ENCODE measurements around the gene ACTR2. TPM values are rescaled to one million over a fixed set of nuclear protein-coding genes. Genes with fewer than 3 reads are reported as not detected.
A peak's percentile ranks its signal among the peaks of the same experiment; 100 is the strongest.

ACTR2 gene
- total and polyA plus RNA-seq, 9 of the 15 experiments (the other 6 are each of a cell fraction or from before 2014, with no cell fraction given), result 47.3 to 239 (median 108) TPM

- no peak for TF ChIP-seq POU5F1 (IDR thresholded peaks at IDR 0.05; ENCODE audit: borderline replicate concordance, low read depth, low read length, partially characterized antibody)
- TF ChIP-seq NR3C1 (CRISPR knock-in tag; IDR thresholded peaks at IDR 0.05), result no peak
These were observed 69.9 kb downstream of the ACTR2 start (continued) for GRCh38 chr2:65297544-65297943.

- H3K9me1 ChIP-seq (ENCODE audit: control insufficient read depth, insufficient read depth, low read length), result no peaks in the 10 kb centered on the region
- no TSS peak for BruUV-seq (replicated peaks)
- no peaks in the 10 kb centered on the region for H3K27me3 ChIP-seq (ENCODE audit: control insufficient read depth in 2 of 2, insufficient read depth in 2 of 2, low read length in 2 of 2)
- CTCF ChIA-PET (ENCODE audit: low intra/inter-chr PET ratio), result no interaction called here
- no peaks in the 10 kb centered on the region for H3K9me3 ChIP-seq (replicated peaks; ENCODE audit: control insufficient read depth, insufficient read depth, low read depth, low read length)
- in situ Hi-C loops (cut with MboI), result no loop called here
- H3K4me3 ChIP-seq, result no peak overlapping the region
- no peaks in the 10 kb centered on the region for H3K36me3 ChIP-seq (ENCODE audit: control insufficient read depth, insufficient read depth, low read length)
- TF ChIP-seq ZNF583 (CRISPR knock-in tag; IDR thresholded peaks at IDR 0.05), result no peak
- peak; percentile 80 for TF ChIP-seq SPI1 (IDR thresholded peaks at IDR 0.05; ENCODE audit: borderline replicate concordance, low read depth, low read length)
- no peak for TF ChIP-seq TFAM (CRISPR knock-in tag; conservative IDR thresholded peaks at IDR 0.05)
- no peak for TF ChIP-seq ZBTB2 (IDR thresholded peaks at IDR 0.05)
- no peak overlapping the region for H3K4me2 ChIP-seq (ENCODE audit: insufficient read depth, low read length)
- peaks cover 33 to 34% of the 10 kb centered on the region in 2 experiments for H3K4me1 ChIP-seq (replicated peaks in 1 of 2; ENCODE audit: control insufficient read depth in 2 of 2, insufficient read depth in 2 of 2, low read length in 2 of 2)
- H2AFZ ChIP-seq (ENCODE audit: low read depth, low read length), result peak overlapping the region; percentile 48; the same call in 1 of the 2 replicates
- H3K9ac ChIP-seq (ENCODE audit: insufficient read depth in 1 of 2, low read depth in 2 of 2, low read length in 2 of 2), result no peak overlapping the region
- intact Hi-C loops (cut with micrococcal nuclease), result no loop called here
- H4K20me1 ChIP-seq (replicated peaks; ENCODE audit: control insufficient read depth, insufficient read depth, low read length), result no peaks in the 10 kb centered on the region
- FAIRE-seq (no peak), ATAC-seq (no peak), DNase-seq (ENCODE audit: extremely low read depth in 1 of 4, low spot score in 3 of 4) (no peak)
- POLR2A ChIA-PET, result interaction anchor here (0.6 to 1.3 kb wide), 4 partner anchors 10 to 599 kb away, joined by 3 to 4 read pairs (median 3); no protein-coding TSS in a partner anchor
- H3K27ac ChIP-seq (ENCODE audit: extremely low read depth, low read depth, low read length), result no peak overlapping the region; the same call in 2 of the 3 replicates
- WGBS (ENCODE audit: insufficient coverage, low coverage, missing lambda C conversion rate), result 34% methylated on average over 5 of the region's 5 CpGs
- no peaks in the 10 kb centered on the region for H3K79me2 ChIP-seq (ENCODE audit: control insufficient read depth, insufficient read depth, low read length)
These were observed 70.5 kb downstream of the ACTR2 start for GRCh38 chr2:65298089-65298488.

All from K562 (cell line).